Measurements from ENCODE around the gene AURKAIP1. TPM values are rescaled to one million over a fixed set of nuclear protein-coding genes. Genes with fewer than 3 reads are reported as not detected.

Gene AURKAIP1
- total RNA-seq (100 to 1,000 TPM in 1 of 5 experiments, 10 to 100 TPM in 4; 53.8 to 107 (median 64.5) TPM), polyA plus RNA-seq (100 to 1,000 TPM; 135 to 160 TPM), total RNA-seq (23.6 reads per million, percentile 54 among the genes with 10 or more reads in this experiment)

DNA sequence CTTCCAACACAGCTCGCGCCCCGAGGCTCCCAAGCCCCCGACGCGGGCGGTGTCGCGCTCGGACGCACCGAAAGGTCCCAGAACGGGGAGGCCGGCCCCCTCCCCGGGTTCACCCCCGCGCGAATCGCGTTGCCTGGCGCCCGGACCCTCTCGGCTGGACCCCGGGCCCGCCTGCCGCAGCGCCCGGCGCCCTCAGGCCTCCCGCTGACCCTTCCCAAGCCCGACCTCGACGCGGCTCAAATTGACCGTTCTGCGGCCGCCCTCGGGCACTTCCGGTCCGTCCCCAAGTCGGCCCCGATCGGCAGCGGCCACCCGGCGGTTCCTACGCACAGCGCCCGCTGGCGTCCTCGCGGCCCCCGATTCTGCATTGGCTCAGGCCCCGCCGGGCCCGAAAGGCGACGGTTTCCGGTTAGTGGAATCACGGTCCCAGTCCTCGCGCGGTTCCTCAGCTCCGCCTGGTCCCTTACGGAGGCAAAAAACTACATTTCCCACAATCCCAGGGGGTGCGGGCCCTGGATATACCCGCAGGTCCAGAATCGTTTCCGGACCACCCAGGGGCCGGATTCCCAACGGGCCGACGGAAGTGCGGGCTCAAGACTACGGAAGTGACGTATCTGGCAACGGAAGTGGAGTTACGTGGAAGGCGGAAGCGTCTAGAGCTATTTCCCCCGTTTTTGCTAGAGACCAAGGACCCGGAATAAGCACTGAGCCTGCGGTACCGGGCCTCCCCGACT, at the start of gene AURKAIP1:
AURKAIP1 (minus strand) TSS at position 279 of the 734 bp plus-strand sequence. CDS start 451 bp downstream, outside the sequence.
- POLR2A ChIA-PET: interaction anchor here (0.5 to 4.5 kb wide), 22 partner anchors 10 to 434 kb away, joined by 3 to 59 read pairs (median 4); partner anchors contain the start of genes B3GALT6, C1orf159, CCNL2 and DVL1
- H3K4me1 ChIP-seq (ENCODE audit: control insufficient read depth in 2 of 2, insufficient read depth in 2 of 2, low read length in 2 of 2): peaks cover 18 to 35% of the 10 kb centered on the region in 2 donors
- ATAC-seq: peak; percentile 84

GRCh38 chr1:1424707-1425106, 49.7 kb upstream of the AURKAIP1 start:
- Mint-ChIP-seq H3K36me3 (no peaks in the 10 kb centered on the region), H3K4me1 (peaks cover 0 to 10% (median 4%) of the 10 kb centered on the region in 7 donors), H3K4me3 (peak overlapping the region in 1 of 10 donors; percentile 16), H3K27ac (peak overlapping the region in 1 of 9 donors; percentile 14), H3K27me3 (peaks cover 11 to 35% (median 28%) of the 10 kb centered on the region in 5 donors), H3K9me3 (peaks cover 0 to 4% (median 0%) of the 10 kb centered on the region in 11 donors)
- H3K27ac ChIP-seq (ENCODE audit: low read depth, low read length): no peak overlapping the region
- ATAC-seq (no peak), DNase-seq (no peak)
- intact Hi-C loops (cut with micrococcal nuclease): no loop called here
- no peak overlapping the region for H3K4me3 ChIP-seq (ENCODE audit: low read length)
- H3K27me3 ChIP-seq (ENCODE audit: control insufficient read depth in 2 of 2, insufficient read depth in 2 of 2, low read length in 2 of 2): no peaks in the 10 kb centered on the region
- CTCF ChIA-PET: no interaction called here
- H3K36me3 ChIP-seq (ENCODE audit: control insufficient read depth in 2 of 3, insufficient read depth in 3 of 3, low read length in 3 of 3): no peaks in the 10 kb centered on the region
- H3K9me3 ChIP-seq (ENCODE audit: control insufficient read depth in 2 of 3, low read length in 3 of 3): no peaks in the 10 kb centered on the region
- POLR2A ChIA-PET: no interaction called here
- no peaks in the 10 kb centered on the region for H3K4me1 ChIP-seq (ENCODE audit: control insufficient read depth in 2 of 2, insufficient read depth in 2 of 2, low read length in 2 of 2)

More for the DNA sequence above, at the start of gene AURKAIP1:
- Histone ChIP-seq H3K9me3 (ENCODE audit: control insufficient read depth in 2 of 3, low read length in 3 of 3) (no peaks in the 10 kb centered on the region), H3K4me3 (ENCODE audit: low read length) (peak within 1 kb of the TSS; percentile 74), H3K27me3 (ENCODE audit: control insufficient read depth in 2 of 2, insufficient read depth in 2 of 2, low read length in 2 of 2) (no peaks in the 10 kb centered on the region), H3K36me3 (ENCODE audit: control insufficient read depth in 2 of 3, insufficient read depth in 3 of 3, low read length in 3 of 3) (peaks cover 0 to 11% (median 4%) of the 10 kb centered on the region in 3 experiments), H3K27ac (ENCODE audit: low read depth, low read length) (peak within 1 kb of the TSS; percentile 88)
- peaks cover 0 to 5% (median 0%) of the 10 kb centered on the region in 5 donors for H3K36me3 Mint-ChIP-seq
- H3K4me3 Mint-ChIP-seq: peak within 1 kb of the TSS; percentile 82 to 96 (median 94)
- H3K27ac Mint-ChIP-seq: peak within 1 kb of the TSS; percentile 91 to 98 (median 97)
- no peaks in the 10 kb centered on the region for H3K9me3 Mint-ChIP-seq
- peaks cover 0 to 2% (median 0%) of the 10 kb centered on the region in 5 donors for H3K27me3 Mint-ChIP-seq
- peaks cover 0 to 37% (median 21%) of the 10 kb centered on the region in 7 donors for H3K4me1 Mint-ChIP-seq
- peak; percentile 80 to 98 (median 96) for DNase-seq
- CTCF ChIA-PET: interaction anchor here (0.8 to 1.9 kb wide), 5 partner anchors 22 to 44 kb away, joined by 3 to 6 read pairs (median 5); partner anchors contain the start of gene CCNL2
- intact Hi-C loops (cut with micrococcal nuclease): loop anchor here (1.0 to 10.0 kb wide), 12 partner anchors 24 to 416 kb away; partner anchors contain the start of genes C1orf159 (in 2 of the 2), CCNL2 (in 2 of the 2), MRPL20 (in 2 of the 2) and PUSL1 (in 2 of the 2)

DNA sequence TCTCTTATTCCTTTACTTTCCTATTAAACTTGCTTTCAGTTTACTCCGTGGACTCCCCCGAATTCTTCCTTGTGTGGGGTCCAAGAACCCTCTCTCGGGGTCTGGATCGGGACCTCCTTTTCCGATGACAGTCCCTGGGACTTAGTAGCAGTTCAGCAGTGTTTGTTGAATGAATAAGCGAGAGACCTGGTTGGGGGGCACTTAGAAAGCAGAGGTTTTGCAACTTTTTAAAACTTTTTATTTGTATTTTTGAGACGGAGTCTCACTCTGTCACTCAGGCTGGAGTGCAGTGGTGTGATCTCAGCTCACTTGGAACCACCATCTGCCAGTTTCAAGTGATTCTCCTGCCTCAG, 48.2 kb upstream of the AURKAIP1 start:
- no peaks in the 10 kb centered on the region for H3K4me1 ChIP-seq (ENCODE audit: control insufficient read depth in 2 of 2, insufficient read depth in 2 of 2, low read length in 2 of 2)
- POLR2A ChIA-PET: no interaction called here
- CTCF ChIA-PET: no interaction called here
- Mint-ChIP-seq H3K27ac (peak overlapping the region in 1 of 9 donors; percentile 59), H3K27me3 (peaks cover under 1 to 30% (median 22%) of the 10 kb centered on the region in 5 donors), H3K4me1 (peaks cover 0 to 7% (median under 1%) of the 10 kb centered on the region in 7 donors), H3K36me3 (no peaks in the 10 kb centered on the region), H3K4me3 (no peak overlapping the region), H3K9me3 (peaks cover 0 to 2% (median 0%) of the 10 kb centered on the region in 11 donors)
- intact Hi-C loops (cut with micrococcal nuclease): no loop called here
- H3K9me3 ChIP-seq (ENCODE audit: control insufficient read depth in 2 of 3, low read length in 3 of 3): no peaks in the 10 kb centered on the region
- ATAC-seq: no peak
- DNase-seq: no peak
- H3K27me3 ChIP-seq (ENCODE audit: control insufficient read depth in 2 of 2, insufficient read depth in 2 of 2, low read length in 2 of 2): no peaks in the 10 kb centered on the region
- no peaks in the 10 kb centered on the region for H3K36me3 ChIP-seq (ENCODE audit: control insufficient read depth in 2 of 3, insufficient read depth in 3 of 3, low read length in 3 of 3)
- H3K4me3 ChIP-seq (ENCODE audit: low read length): no peak overlapping the region
- H3K27ac ChIP-seq (ENCODE audit: low read depth, low read length): no peak overlapping the region

DNA sequence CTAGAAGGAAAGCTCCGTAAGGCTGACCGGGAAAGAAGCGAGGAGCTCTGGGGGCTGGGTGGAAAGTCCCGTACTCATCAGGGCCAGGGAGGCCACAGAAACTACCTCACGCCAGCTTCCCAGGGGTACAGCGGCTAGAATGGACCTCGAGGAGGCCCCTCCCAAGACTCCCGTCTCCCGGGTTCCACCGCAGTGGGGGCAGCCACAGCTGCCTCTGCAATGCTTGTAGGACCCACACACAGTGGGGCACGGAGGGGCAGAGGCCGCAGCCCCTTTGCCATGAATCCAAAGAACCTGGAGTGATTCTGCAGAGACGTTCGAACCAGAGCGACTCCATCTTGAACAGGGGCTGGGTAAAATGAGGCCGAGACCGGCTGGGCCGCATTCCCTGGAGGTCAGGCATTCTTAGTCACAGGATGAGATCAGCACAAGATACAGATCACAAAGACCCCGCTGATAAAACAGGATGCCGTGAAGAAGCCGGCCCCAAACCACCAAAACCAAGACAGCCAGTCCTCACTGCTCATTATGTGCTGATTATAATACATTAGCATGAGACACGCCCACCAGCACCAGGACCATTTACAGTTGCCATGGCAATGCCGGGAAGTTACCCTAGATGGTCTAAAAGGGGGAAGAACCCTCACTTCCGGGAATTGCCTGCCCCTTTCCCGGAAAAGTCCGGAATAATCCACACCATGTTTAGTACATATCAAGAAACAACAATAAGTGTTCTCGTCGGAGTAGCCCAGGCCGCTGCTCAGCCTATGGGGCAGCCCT, 47.6 kb upstream of the AURKAIP1 start:
- peaks cover 0 to 32% (median 21%) of the 10 kb centered on the region in 5 donors for H3K27me3 Mint-ChIP-seq
- Histone ChIP-seq H3K4me1 (ENCODE audit: control insufficient read depth in 2 of 2, insufficient read depth in 2 of 2, low read length in 2 of 2) (no peaks in the 10 kb centered on the region), H3K36me3 (ENCODE audit: control insufficient read depth in 2 of 3, insufficient read depth in 3 of 3, low read length in 3 of 3) (no peaks in the 10 kb centered on the region), H3K4me3 (ENCODE audit: low read length) (no peak overlapping the region), H3K27me3 (ENCODE audit: control insufficient read depth in 2 of 2, insufficient read depth in 2 of 2, low read length in 2 of 2) (no peaks in the 10 kb centered on the region), H3K27ac (ENCODE audit: low read depth, low read length) (no peak overlapping the region), H3K9me3 (ENCODE audit: control insufficient read depth in 2 of 3, low read length in 3 of 3) (no peaks in the 10 kb centered on the region)
- CTCF ChIA-PET: interaction anchor here (1.1 kb wide), 1 partner anchor 19 kb away, joined by 4 read pairs; no protein-coding TSS in a partner anchor
- POLR2A ChIA-PET: no interaction called here
- no peak for ATAC-seq
- intact Hi-C loops (cut with micrococcal nuclease): no loop called here
- no peak overlapping the region for H3K27ac Mint-ChIP-seq
- H3K4me3 Mint-ChIP-seq: peak overlapping the region in 2 of 10 donors; percentile 16 to 43
- peaks cover 0 to 2% (median 0%) of the 10 kb centered on the region in 11 donors for H3K9me3 Mint-ChIP-seq
- no peaks in the 10 kb centered on the region for H3K36me3 Mint-ChIP-seq
- H3K4me1 Mint-ChIP-seq: peaks cover 0 to 7% (median 0%) of the 10 kb centered on the region in 7 donors
- DNase-seq: no peak

GRCh38 chr1:1421907-1422464, 47.0 kb upstream of the AURKAIP1 start:
- CTCF ChIA-PET: interaction anchor here (1.1 kb wide), 1 partner anchor 20 kb away, joined by 4 read pairs; no protein-coding TSS in a partner anchor
- no peaks in the 10 kb centered on the region for H3K36me3 Mint-ChIP-seq
- H3K4me3 ChIP-seq (ENCODE audit: low read length): no peak overlapping the region

More at GRCh38 chr1:1421907-1422464, 47.0 kb upstream of the AURKAIP1 start:
- POLR2A ChIA-PET: interaction anchor here (0.5 kb wide), 1 partner anchor 19 kb away, joined by 3 read pairs; no protein-coding TSS in a partner anchor
- no peak overlapping the region for H3K27ac ChIP-seq (ENCODE audit: low read depth, low read length)
- H3K36me3 ChIP-seq (ENCODE audit: control insufficient read depth in 2 of 3, insufficient read depth in 3 of 3, low read length in 3 of 3): no peaks in the 10 kb centered on the region
- H3K27me3 ChIP-seq (ENCODE audit: control insufficient read depth in 2 of 2, insufficient read depth in 2 of 2, low read length in 2 of 2): no peaks in the 10 kb centered on the region
- Mint-ChIP-seq H3K4me3 (peak overlapping the region in 1 of 10 donors; percentile 43), H3K4me1 (peaks cover 0 to 7% (median 0%) of the 10 kb centered on the region in 7 donors), H3K27ac (no peak overlapping the region), H3K9me3 (peaks cover 0 to 2% (median 0%) of the 10 kb centered on the region in 11 donors), H3K27me3 (peaks cover 0 to 34% (median 21%) of the 10 kb centered on the region in 5 donors)
- intact Hi-C loops (cut with micrococcal nuclease): no loop called here
- DNase-seq (no peak), ATAC-seq (no peak)
- no peaks in the 10 kb centered on the region for H3K4me1 ChIP-seq (ENCODE audit: control insufficient read depth in 2 of 2, insufficient read depth in 2 of 2, low read length in 2 of 2)
- no peaks in the 10 kb centered on the region for H3K9me3 ChIP-seq (ENCODE audit: control insufficient read depth in 2 of 3, low read length in 3 of 3)
